Fibroblast of the aortic adventitia (primary cell): Measurements from ENCODE around the gene ADAM23. TPM values are rescaled to one million over a fixed set of nuclear protein-coding genes. Genes with fewer than 3 reads are reported as not detected.

Experiments used
- DNase-seq: peaks from one replicate; pipeline ENCODE4 v3.0.0-alpha.2; 2010; ENCODE audit warnings: low read depth
- H3K4me3 ChIP-seq: 2 replicates; pipeline ENCODE4 v1.5.1; 2011; ENCODE audit warnings: low read depth, mild to moderate bottlenecking, control low read depth, low read length, moderate library complexity
- total RNA-seq: library from RNA; depleted of rRNA; stranded (reverse); fragments of >200 nt; gene quantifications from 2 replicates; pipeline ENCODE4 v1.2.3, GENCODE V29; 2012; ENCODE audit warnings: low replicate concordance
- TF ChIP-seq, protein P1 (sequence below): IDR thresholded peaks from 2 replicates; pipeline ENCODE4 v1.5.1; 2011; ENCODE audit warnings: mild to moderate bottlenecking, low read length, control low read depth, inconsistent platforms; ENCODE audit not compliant: insufficient read depth

ADAM23 gene
- total RNA-seq, 1 donor, result 7.8 TPM

DNA sequence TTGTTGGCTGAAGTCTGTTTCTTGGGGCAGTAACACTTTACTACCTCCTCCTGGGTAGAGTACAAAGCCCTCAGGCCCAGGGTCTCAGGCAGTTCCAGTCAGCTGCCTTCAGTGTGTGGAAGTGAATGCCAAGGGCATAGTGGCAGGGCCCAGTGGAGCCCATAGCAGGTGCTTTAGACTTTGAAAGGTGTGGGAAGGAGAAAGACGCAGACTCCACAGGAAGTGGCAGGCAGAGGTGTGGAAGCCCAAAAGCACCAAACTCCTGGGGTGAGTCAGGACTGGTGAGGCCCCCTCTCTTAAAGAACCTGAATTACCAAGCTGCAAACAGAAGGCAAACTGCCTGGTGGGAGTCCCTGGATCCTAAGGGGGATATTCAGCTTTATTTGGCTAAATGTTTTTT, 45.3 kb downstream of the ADAM23 start:
- H3K4me3 ChIP-seq, result no peak overlapping the region
- TF ChIP-seq, protein P1, sequence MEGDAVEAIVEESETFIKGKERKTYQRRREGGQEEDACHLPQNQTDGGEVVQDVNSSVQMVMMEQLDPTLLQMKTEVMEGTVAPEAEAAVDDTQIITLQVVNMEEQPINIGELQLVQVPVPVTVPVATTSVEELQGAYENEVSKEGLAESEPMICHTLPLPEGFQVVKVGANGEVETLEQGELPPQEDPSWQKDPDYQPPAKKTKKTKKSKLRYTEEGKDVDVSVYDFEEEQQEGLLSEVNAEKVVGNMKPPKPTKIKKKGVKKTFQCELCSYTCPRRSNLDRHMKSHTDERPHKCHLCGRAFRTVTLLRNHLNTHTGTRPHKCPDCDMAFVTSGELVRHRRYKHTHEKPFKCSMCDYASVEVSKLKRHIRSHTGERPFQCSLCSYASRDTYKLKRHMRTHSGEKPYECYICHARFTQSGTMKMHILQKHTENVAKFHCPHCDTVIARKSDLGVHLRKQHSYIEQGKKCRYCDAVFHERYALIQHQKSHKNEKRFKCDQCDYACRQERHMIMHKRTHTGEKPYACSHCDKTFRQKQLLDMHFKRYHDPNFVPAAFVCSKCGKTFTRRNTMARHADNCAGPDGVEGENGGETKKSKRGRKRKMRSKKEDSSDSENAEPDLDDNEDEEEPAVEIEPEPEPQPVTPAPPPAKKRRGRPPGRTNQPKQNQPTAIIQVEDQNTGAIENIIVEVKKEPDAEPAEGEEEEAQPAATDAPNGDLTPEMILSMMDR, result no peak
- DNase-seq, result no peak

DNA sequence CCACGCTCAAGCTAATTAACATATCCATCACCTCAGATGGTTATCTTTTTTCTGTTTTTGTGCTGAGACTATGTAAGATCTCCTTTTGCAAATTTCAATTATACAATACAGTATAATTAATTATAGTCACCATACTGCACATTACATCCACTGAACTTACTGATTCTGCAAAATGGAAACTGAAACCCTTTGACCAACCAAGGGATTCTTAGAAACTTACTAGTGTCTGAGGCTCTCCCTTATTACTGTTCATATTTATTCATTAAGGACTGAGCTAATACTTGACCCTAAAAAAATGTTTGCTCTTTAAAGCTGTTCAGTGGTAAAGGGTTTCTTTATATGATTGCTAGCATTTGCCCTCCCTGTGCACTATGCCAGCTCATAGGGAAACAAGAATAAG, 50.7 kb downstream of the ADAM23 start:
- H3K4me3 ChIP-seq, result no peak overlapping the region
- TF ChIP-seq, protein P1, result no peak
- DNase-seq, result no peak

DNA sequence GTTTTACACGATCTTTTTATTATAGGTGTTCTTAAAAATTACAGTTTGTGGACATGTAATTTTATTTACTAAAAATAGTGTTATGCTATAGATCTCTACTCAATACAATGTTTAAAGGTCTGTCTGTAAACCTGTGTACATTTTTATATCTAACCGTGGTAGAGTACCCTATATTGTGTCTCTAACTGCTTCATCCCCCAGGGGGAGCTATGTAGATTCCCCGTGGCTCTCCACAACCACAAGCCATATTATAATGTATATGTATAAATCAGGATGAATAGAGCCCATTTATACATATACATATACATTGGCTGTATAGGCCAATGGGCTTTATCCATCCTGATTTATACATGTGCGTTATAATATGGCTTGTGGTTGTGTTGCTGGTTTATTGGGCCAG, 59.4 kb downstream of the ADAM23 start:
- TF ChIP-seq, protein P1, result no peak
- no peak for DNase-seq
- no peak overlapping the region for H3K4me3 ChIP-seq

DNA sequence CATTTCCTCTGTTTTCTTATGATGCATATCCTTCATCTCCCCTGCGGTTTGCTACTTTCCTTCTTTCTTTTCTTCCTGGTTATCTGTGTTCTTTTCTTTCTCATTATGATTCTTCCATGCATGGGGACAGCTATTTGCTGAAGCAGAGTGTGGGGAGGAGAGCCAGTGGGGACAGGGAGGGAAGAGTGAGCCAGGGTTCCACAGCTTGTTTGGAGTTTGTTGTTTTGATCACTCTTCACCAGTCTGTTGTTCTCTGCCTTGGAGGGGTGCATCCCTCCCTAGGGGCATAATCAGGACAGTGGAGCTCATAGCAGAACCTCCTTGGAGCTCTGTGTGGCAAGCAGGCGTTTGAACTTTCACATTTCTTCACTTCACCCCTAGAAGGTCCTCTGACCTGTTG, 68.0 kb downstream of the ADAM23 start:
- no peak overlapping the region for H3K4me3 ChIP-seq
- TF ChIP-seq, protein P1, result no peak
- DNase-seq, result no peak

DNA sequence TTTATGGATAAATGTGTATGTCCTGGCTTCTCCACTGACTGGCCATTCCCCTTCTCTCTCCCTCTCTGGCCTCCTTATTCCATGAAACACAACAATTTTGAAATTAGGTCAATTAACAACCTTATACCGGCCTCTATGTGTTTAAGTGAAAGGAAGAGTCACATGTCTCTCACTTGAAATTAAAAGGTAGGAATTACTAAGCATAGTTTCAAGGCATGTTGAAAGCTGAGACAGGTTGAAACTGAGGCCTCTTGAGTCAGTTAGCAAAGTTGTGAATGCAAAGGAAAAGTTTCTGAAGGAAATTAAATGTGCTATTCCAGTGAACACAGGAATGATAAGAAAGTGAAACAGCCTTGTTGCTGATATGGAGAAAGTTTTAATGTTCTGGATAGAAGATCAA, 69.7 kb downstream of the ADAM23 start:
- TF ChIP-seq, protein P1, result no peak
- H3K4me3 ChIP-seq, result no peak overlapping the region
- DNase-seq, result no peak

DNA sequence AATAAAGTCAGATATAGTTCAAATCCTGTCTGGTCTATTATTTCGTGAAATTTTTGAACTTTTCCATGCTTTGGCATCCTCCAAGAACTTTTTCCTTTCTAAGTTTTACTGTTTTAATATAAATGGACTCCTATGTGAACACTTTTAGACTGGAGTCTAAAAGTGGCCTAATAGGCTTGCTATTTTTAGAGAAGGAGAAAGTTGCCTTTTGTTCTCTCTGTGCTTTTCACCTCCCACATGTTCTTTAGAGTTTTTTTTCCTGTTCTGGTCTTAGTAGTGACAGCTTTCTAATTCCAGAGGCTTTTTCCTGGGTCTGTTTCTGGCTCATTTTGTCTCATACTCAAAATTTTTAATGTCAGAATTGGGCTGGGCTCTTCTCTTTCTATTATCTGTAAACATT, 72.2 kb downstream of the ADAM23 start:
- TF ChIP-seq, protein P1, result no peak
- DNase-seq, result no peak
- H3K4me3 ChIP-seq, result no peak overlapping the region

DNA sequence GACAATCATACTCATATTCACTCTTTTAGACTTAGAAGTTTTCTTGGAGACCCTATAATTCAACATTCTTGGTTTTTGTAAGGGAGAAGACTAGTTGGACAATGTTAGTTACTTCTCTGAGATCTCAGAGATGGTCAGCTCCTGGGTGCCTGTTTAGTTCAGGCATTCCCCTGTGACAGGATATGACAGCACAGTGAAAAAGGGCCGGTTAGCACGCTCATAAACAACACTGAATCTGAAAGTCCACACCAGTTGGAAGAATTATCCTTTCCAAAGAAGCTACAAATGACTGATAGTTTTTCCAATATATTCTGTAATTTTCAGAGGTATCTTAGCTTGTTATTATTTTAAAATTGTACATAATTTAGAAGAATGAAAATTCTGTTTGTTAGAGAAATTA, 75.7 kb downstream of the ADAM23 start:
- no peak for DNase-seq
- H3K4me3 ChIP-seq, result no peak overlapping the region
- TF ChIP-seq, protein P1, result no peak
